Hepatocyte (in vitro differentiated cells): Measurements from ENCODE around the gene SLX9. TPM values are rescaled to one million over a fixed set of nuclear protein-coding genes. Genes with fewer than 3 reads are reported as not detected.

ENCODE experiments used
- DNase-seq: peaks from one replicate; pipeline ENCODE4 v3.0.0-alpha.2; 2016; ENCODE audit warnings: low spot score
- H2AFZ ChIP-seq: fragments of 200-600 bp; sonication (generic); 2 replicates; pipeline ENCODE4 v1.6.0; 2016; ENCODE audit warnings: antibody characterized with exemption, mild to moderate bottlenecking
- H3K27ac ChIP-seq: fragments of 200-600 bp; sonication (generic); 2 replicates; pipeline ENCODE4 v1.5.1; 2016; ENCODE audit warnings: mild to moderate bottlenecking
- H3K27me3 ChIP-seq: fragments of 200-600 bp; sonication (generic); 2 replicates; pipeline ENCODE4 v1.6.1; 2016
- H3K36me3 ChIP-seq: fragments of 200-600 bp; sonication (generic); replicated peaks from 2 replicates; pipeline ENCODE4 v1.5.1; 2016; ENCODE audit warnings: low read depth; ENCODE audit not compliant: insufficient read depth
- H3K4me1 ChIP-seq: fragments of 200-600 bp; sonication (generic); 2 replicates; pipeline ENCODE4 v1.5.1; 2016; ENCODE audit warnings: mild to moderate bottlenecking, moderate library complexity; ENCODE audit not compliant: insufficient read depth
- H3K4me2 ChIP-seq: fragments of 200-600 bp; sonication (generic); 2 replicates; pipeline ENCODE4 v1.6.0; 2016
- H3K4me3 ChIP-seq: fragments of 200-600 bp; sonication (generic); 2 replicates; pipeline ENCODE4 v1.5.1; 2016; ENCODE audit warnings: mild to moderate bottlenecking
- H3K79me2 ChIP-seq: fragments of 200-600 bp; sonication (generic); 2 replicates; pipeline ENCODE4 v1.6.0; 2017; ENCODE audit warnings: mild to moderate bottlenecking
- H3K9me2 ChIP-seq: fragments of 200-600 bp; sonication (generic); replicated peaks from 2 replicates; pipeline ENCODE4 v1.6.0; 2017; ENCODE audit warnings: mild to moderate bottlenecking; ENCODE audit not compliant: insufficient read depth
- H3K9me3 ChIP-seq: fragments of 200-600 bp; sonication (generic); 2 replicates; pipeline ENCODE4 v1.5.1; 2016; ENCODE audit warnings: low read depth, mild to moderate bottlenecking
- H4K20me1 ChIP-seq: fragments of 200-600 bp; sonication (generic); 2 replicates; pipeline ENCODE4 v1.6.0; 2016; ENCODE audit warnings: mild to moderate bottlenecking; ENCODE audit not compliant: insufficient read depth, poor library complexity, severe bottlenecking
- CTCF ChIP-seq: fragments of 200-600 bp; sonication (generic); IDR thresholded peaks from 2 replicates; pipeline ENCODE4 v1.5.1; 2016; ENCODE audit warnings: antibody characterized with exemption, mild to moderate bottlenecking; ENCODE audit not compliant: poor library complexity
- EZH2 ChIP-seq: fragments of 200-600 bp; sonication (generic); IDR thresholded peaks from 2 replicates; pipeline ENCODE4 v1.6.1; 2016; ENCODE audit warnings: antibody characterized with exemption, mild to moderate bottlenecking, borderline replicate concordance
- EZH2phosphoT487 ChIP-seq: fragments of 200-600 bp; sonication (generic); IDR thresholded peaks from one replicate; pipeline ENCODE4 v1.6.1; 2018; ENCODE audit warnings: antibody characterized with exemption, mild to moderate bottlenecking, low read depth, moderate library complexity; ENCODE audit not compliant: unreplicated experiment, severe bottlenecking
- WGBS: methylation state at CpG from one replicate; pipeline ENCODE4 v1.1.6; 2016; ENCODE audit warnings: low lambda C conversion rate; ENCODE audit errors: missing lambda C conversion rate; 5-methylcytosine and 5-hydroxymethylcytosine counted together
- polyA plus RNA-seq: library from polyadenylated mRNA; unstranded; fragments of >200 nt; fragmentation: Nextera tagmentation; extraction: Ambion mirVana; gene quantifications from 2 replicates; pipeline ENCODE4 v1.2.1, GENCODE V29; 2016
- total RNA-seq: library from RNA; depleted of rRNA; stranded (reverse); fragments of >200 nt; gene quantifications from 2 replicates; pipeline ENCODE4 v1.2.3, GENCODE V29; 2014

The SLX9 gene
- total and polyA plus RNA-seq, 2 experiments from 2014 or later: 16.3 to 33.2 TPM

GRCh38 chr21:44934797-44935532, 4.9 kb upstream of the SLX9 start:
- Histone ChIP-seq H3K9me3 (no peaks in the 10 kb centered on the region), H3K4me3 (no peak overlapping the region), H4K20me1 (no peaks in the 10 kb centered on the region), H3K36me3 (no peaks in the 10 kb centered on the region), H3K27me3 (peaks cover 37% of the 10 kb centered on the region), H3K27ac (no peak overlapping the region), H3K4me1 (peaks cover 18% of the 10 kb centered on the region), H3K4me2 (no peak overlapping the region), H3K79me2 (peaks cover 5% of the 10 kb centered on the region), H3K9me2 (no peaks in the 10 kb centered on the region), H2AFZ (no peak overlapping the region)
- no peak for DNase-seq
- 89% methylated on average over 9 of the region's 9 CpGs for WGBS
- TF ChIP-seq EZH2phosphoT487: no peak
- no peak for TF ChIP-seq CTCF
- TF ChIP-seq EZH2: no peak

- Histone ChIP-seq H3K4me1 (peaks cover 18% of the 10 kb centered on the region), H3K79me2 (peaks cover 8% of the 10 kb centered on the region), H3K4me3 (no peak overlapping the region), H3K4me2 (no peak overlapping the region), H2AFZ (no peak overlapping the region), H3K36me3 (no peaks in the 10 kb centered on the region), H4K20me1 (no peaks in the 10 kb centered on the region), H3K27ac (no peak overlapping the region), H3K27me3 (peaks cover 31% of the 10 kb centered on the region), H3K9me3 (no peaks in the 10 kb centered on the region), H3K9me2 (no peaks in the 10 kb centered on the region)
- TF ChIP-seq EZH2phosphoT487 (no peak), CTCF (no peak), EZH2 (no peak)
- 91% methylated on average over 10 of the region's 10 CpGs for WGBS
- DNase-seq: no peak
Measured at GRCh38 chr21:44935533-44935927, 4.3 kb upstream of the SLX9 start.

- no peak for DNase-seq
- peaks cover 4% of the 10 kb centered on the region for H4K20me1 ChIP-seq
- peak overlapping the region; percentile 25 for H3K4me3 ChIP-seq
- TF ChIP-seq EZH2: no peak
- no peak for TF ChIP-seq CTCF
- TF ChIP-seq EZH2phosphoT487: no peak
- no peaks in the 10 kb centered on the region for H3K36me3 ChIP-seq
- peak overlapping the region; percentile 79 for H2AFZ ChIP-seq
- whole genome bisulfite sequencing: 91% methylated on average over 18 of the region's 18 CpGs
- H3K4me1 ChIP-seq: peaks cover 17% of the 10 kb centered on the region
- peaks cover 2% of the 10 kb centered on the region for H3K27me3 ChIP-seq
- no peaks in the 10 kb centered on the region for H3K9me3 ChIP-seq
- peak overlapping the region; percentile 87 for H3K4me2 ChIP-seq
- H3K27ac ChIP-seq: peak overlapping the region; percentile 62
- peaks cover 41% of the 10 kb centered on the region for H3K79me2 ChIP-seq
- no peaks in the 10 kb centered on the region for H3K9me2 ChIP-seq
Measured at GRCh38 chr21:44938772-44939531, 877 bp upstream of the SLX9 start.
